H1 (cell line): ENCODE results near the gene PIK3CA.

Source experiments
- CEBPB ChIP-seq: IDR thresholded peaks from 2 replicates; pipeline ENCODE4 v1.6.1; 2012; ENCODE audit warnings: low read depth, low read length
- CTBP2 ChIP-seq: IDR thresholded peaks from 2 replicates; pipeline ENCODE4 v1.7.0; 2011; ENCODE audit warnings: borderline replicate concordance, mild to moderate bottlenecking, moderate library complexity, mixed read lengths, low read length; ENCODE audit not compliant: insufficient read depth, insufficient read length
- EP300 ChIP-seq, 2 experiments: IDR thresholded peaks; 1 replicate in 1 of 2; 2 replicates in 1 of 2; pipeline ENCODE4 v1.6.1; 2011 to 2012; ENCODE audit warnings: low read depth in 2 of 2, low read length in 2 of 2, mild to moderate bottlenecking in 2 of 2, borderline replicate concordance in 1 of 2, inconsistent platforms in 1 of 2, moderate library complexity in 1 of 2
- HDAC6 ChIP-seq: IDR thresholded peaks from one replicate; pipeline ENCODE4 v1.7.1; 2012; ENCODE audit warnings: low read depth, mild to moderate bottlenecking, inconsistent platforms, low read length, moderate library complexity
- JUN ChIP-seq: IDR thresholded peaks from 2 replicates; pipeline ENCODE4 v1.6.1; 2011; ENCODE audit warnings: low read depth, mild to moderate bottlenecking, improper control_type of control experiment, low read length
- KDM1A ChIP-seq: fragments of 200-600, 300-600 bp; sonication (generic); IDR thresholded peaks from 2 replicates; pipeline ENCODE4 v1.7.1; 2016; ENCODE audit warnings: mild to moderate bottlenecking, low read length, borderline replicate concordance
- POLR2A ChIP-seq, 2 experiments: IDR thresholded peaks; 1 replicate in 1 of 2; 2 replicates in 1 of 2; pipeline ENCODE4 v1.6.1; 2011; ENCODE audit warnings: low read depth in 2 of 2, low read length in 2 of 2, mild to moderate bottlenecking in 2 of 2; ENCODE audit errors: control extremely low read depth in 1 of 2
- RFX5 ChIP-seq: IDR thresholded peaks from 2 replicates; pipeline ENCODE4 v1.6.1; 2011; ENCODE audit warnings: low read depth, low read length, improper control_type of control experiment, borderline replicate concordance
- SIX5 ChIP-seq: IDR thresholded peaks from 2 replicates; pipeline ENCODE4 v1.6.1; 2011; ENCODE audit warnings: mild to moderate bottlenecking, low read depth, low read length
- TAF1 ChIP-seq: IDR thresholded peaks from 2 replicates; pipeline ENCODE4 v1.6.1; 2011; ENCODE audit warnings: mild to moderate bottlenecking, low read depth, low read length
- YY1 ChIP-seq: IDR thresholded peaks from 2 replicates; pipeline ENCODE4 v1.6.1; 2011; ENCODE audit warnings: low read depth, mild to moderate bottlenecking, low read length
- TF ChIP-seq, protein P1 (sequence below), 3 experiments: IDR thresholded peaks; 1 replicate in 2 of 3; 2 replicates in 1 of 3; pipeline versions ENCODE4 v1.5.1 to v1.6.1; 2011; ENCODE audit warnings: low read length in 3 of 3, mild to moderate bottlenecking in 3 of 3, inconsistent platforms in 2 of 3, low read depth in 1 of 3, moderate library complexity in 1 of 3; ENCODE audit not compliant: insufficient read depth in 1 of 3; ENCODE audit errors: control extremely low read depth in 1 of 3
- TF ChIP-seq, protein P2 (sequence below): IDR thresholded peaks from 2 replicates; pipeline ENCODE4 v1.6.1; 2011; ENCODE audit warnings: low read length, improper control_type of control experiment

DNA sequence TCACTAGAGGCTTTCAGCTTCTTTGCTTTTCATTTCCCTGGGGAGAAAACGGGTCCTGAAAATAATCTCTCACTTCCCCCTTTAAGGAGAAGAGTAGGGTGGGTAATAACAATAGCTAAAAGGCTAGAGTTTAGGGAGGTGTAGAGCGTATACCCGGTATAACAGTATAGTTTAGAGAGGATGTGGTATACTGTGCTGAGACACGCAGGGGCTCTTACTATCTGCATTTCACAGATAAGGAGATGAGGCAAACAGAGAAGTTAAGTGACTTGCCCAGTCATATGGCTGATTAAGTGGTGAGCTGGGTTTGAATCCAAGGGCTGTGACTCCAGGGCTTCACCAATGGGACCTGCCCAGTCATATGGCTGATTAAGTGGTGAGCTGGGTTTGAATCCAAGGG lies 117.7 kb downstream of the PIK3CA start:
- TF ChIP-seq EP300 (IDR thresholded peaks at IDR 0.05; ENCODE audit: borderline replicate concordance in 1 of 2, low read depth in 2 of 2, low read length in 2 of 2) (no peak), SIX5 (no peak), YY1 (no peak), TAF1 (no peak), CTBP2 (no peak), RFX5 (no peak), POLR2A (IDR thresholded peaks at IDR 0.05; ENCODE audit: control extremely low read depth in 1 of 2, low read depth in 2 of 2, low read length in 2 of 2) (no peak), JUN (no peak), HDAC6 (no peak), CEBPB (no peak), KDM1A (no peak)
- TF ChIP-seq, protein P1, sequence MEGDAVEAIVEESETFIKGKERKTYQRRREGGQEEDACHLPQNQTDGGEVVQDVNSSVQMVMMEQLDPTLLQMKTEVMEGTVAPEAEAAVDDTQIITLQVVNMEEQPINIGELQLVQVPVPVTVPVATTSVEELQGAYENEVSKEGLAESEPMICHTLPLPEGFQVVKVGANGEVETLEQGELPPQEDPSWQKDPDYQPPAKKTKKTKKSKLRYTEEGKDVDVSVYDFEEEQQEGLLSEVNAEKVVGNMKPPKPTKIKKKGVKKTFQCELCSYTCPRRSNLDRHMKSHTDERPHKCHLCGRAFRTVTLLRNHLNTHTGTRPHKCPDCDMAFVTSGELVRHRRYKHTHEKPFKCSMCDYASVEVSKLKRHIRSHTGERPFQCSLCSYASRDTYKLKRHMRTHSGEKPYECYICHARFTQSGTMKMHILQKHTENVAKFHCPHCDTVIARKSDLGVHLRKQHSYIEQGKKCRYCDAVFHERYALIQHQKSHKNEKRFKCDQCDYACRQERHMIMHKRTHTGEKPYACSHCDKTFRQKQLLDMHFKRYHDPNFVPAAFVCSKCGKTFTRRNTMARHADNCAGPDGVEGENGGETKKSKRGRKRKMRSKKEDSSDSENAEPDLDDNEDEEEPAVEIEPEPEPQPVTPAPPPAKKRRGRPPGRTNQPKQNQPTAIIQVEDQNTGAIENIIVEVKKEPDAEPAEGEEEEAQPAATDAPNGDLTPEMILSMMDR (IDR thresholded peaks at IDR 0.05; ENCODE audit: control extremely low read depth in 1 of 3, insufficient read depth in 1 of 3, low read depth in 1 of 3, low read length in 3 of 3) = no peak
- TF ChIP-seq, protein P2, sequence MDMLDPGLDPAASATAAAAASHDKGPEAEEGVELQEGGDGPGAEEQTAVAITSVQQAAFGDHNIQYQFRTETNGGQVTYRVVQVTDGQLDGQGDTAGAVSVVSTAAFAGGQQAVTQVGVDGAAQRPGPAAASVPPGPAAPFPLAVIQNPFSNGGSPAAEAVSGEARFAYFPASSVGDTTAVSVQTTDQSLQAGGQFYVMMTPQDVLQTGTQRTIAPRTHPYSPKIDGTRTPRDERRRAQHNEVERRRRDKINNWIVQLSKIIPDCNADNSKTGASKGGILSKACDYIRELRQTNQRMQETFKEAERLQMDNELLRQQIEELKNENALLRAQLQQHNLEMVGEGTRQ = no peak
